Vein endothelial cell (primary cell): ENCODE results near the gene GABRP. TPM values are rescaled to one million over a fixed set of nuclear protein-coding genes. Genes with fewer than 3 reads are reported as not detected.

ENCODE experiments used
- total RNA-seq: library from RNA; depleted of rRNA; stranded (reverse); fragments of >200 nt; gene quantifications from 2 replicates; pipeline ENCODE4 v1.2.3, GENCODE V29; 2012

The GABRP gene, protein sequence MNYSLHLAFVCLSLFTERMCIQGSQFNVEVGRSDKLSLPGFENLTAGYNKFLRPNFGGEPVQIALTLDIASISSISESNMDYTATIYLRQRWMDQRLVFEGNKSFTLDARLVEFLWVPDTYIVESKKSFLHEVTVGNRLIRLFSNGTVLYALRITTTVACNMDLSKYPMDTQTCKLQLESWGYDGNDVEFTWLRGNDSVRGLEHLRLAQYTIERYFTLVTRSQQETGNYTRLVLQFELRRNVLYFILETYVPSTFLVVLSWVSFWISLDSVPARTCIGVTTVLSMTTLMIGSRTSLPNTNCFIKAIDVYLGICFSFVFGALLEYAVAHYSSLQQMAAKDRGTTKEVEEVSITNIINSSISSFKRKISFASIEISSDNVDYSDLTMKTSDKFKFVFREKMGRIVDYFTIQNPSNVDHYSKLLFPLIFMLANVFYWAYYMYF
- 1.1 and 1.3 TPM in 2 replicates for total RNA-seq

DNA sequence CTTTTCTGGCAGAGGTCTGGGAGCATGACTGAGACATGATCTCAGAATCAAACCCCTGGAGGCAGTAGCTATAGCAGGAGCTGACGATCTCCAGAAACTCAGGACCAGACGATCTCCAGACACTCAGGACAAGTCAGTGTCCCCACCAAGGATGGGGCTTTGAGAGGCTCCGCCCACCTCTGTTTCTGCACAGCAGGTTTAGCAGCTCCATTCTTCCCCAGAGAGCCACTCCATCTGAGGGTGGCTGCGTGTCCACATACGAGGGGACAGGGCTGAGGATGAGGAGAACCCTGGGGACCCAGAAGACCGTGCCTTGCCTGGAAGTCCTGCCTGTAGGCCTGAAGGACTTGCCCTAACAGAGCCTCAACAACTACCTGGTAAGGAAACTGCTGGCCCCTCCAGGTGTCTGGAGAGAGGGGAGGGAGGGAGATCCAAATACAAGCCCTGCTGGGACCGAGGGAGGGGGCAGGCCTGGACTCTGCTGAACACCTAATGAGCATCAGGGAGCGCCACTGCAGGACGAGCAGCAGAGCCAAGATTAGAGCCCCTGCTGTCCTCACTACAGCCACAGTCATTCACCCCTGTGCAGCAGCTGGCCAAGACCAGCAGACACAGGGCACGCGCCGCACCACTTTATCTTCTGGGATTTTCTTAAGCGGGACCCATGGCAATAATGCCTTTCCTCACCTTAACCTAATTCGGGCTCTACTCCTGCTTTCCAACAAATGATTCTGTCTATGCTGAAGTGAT lies at the start of gene GABRP:
Gene GABRP, plus strand, starts transcription at position 228 of the 750 bp plus-strand sequence. CDS start 4,891 bp downstream, outside the sequence.

DNA sequence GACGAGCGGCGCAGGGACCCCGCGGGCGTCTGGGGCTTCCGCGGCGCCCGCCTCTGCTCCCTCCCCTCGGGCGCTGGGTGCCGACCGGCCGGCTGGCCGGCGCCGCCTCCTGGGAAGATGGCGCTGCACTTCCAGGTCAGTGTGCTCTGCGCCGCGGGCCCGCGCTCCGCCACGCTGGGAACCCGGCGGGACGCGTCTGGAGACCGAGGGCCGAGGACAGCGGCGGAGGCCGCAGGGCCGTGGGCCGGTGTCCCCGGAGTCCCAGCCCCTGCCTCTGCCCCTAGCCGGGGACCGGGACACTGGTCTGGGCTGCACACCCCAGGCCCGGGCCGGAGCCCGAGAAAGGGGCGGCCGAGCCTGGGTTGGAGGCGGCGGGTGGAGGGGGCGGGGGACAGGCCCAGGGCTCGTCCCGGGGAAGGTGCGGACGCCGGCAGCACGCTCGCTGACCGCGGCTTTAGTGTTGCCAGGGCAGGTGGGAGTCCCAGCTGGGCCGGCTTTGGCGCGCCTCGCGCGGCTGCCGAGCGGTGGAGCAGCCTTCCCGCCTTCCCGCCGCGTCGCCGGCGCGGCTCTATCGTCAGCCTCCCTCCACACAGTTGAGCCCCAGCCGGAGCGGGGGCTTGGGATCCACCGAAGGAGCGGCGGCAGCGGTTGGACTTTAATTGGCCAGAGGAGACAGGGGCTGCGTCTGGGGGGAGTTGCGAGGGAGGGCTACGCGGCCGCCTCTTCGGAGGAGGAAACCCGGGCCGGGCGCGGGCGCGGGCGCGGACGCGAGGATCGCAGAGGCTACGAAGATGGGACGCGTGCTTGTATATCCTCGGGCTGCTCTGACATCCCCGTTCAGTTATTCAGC lies 78.6 kb downstream of the GABRP start, which contains the start of gene RANBP17:
Gene RANBP17, plus strand, starts transcription at position 102 of the 850 bp plus-strand sequence.

Other genes starting within 250 kb of the GABRP start
- gene RANBP17, start 78.3 kb downstream of the GABRP start, total RNA-seq: 6.2 and 11.1 TPM in 2 replicates